ENCODE data around the gene NLRP13. TPM values are rescaled to one million over a fixed set of nuclear protein-coding genes. Genes with fewer than 3 reads are reported as not detected.
A peak's percentile ranks its signal among the peaks of the same experiment; 100 is the strongest.

NLRP13 gene
- total RNA-seq, 1 experiment from 2014 or later: not detected

- no peak overlapping the region for H3K4me3 ChIP-seq
- H3K36me3 ChIP-seq: no peaks in the 10 kb centered on the region
- H3K9me3 ChIP-seq: no peaks in the 10 kb centered on the region
- peak; percentile 7 for DNase-seq
- no peaks in the 10 kb centered on the region for H3K27me3 ChIP-seq
Observed at GRCh38 chr19:55913643-55914268, 18.4 kb downstream of the NLRP13 start.

- DNase-seq: no peak
- Histone ChIP-seq H3K36me3 (no peaks in the 10 kb centered on the region), H3K4me3 (no peak overlapping the region), H3K9me3 (no peaks in the 10 kb centered on the region), H3K27me3 (no peaks in the 10 kb centered on the region)
Observed at GRCh38 chr19:55912916-55913315, 19.2 kb downstream of the NLRP13 start.

GRCh38 chr19:55909801-55910200 lies 22.3 kb downstream of the NLRP13 start:
- DNase-seq: no peak
- no peak overlapping the region for H3K4me3 ChIP-seq
- no peaks in the 10 kb centered on the region for H3K27me3 ChIP-seq
- no peaks in the 10 kb centered on the region for H3K36me3 ChIP-seq
- no peaks in the 10 kb centered on the region for H3K9me3 ChIP-seq

- Histone ChIP-seq H3K27me3 (no peaks in the 10 kb centered on the region), H3K4me3 (no peak overlapping the region), H3K36me3 (no peaks in the 10 kb centered on the region), H3K9me3 (no peaks in the 10 kb centered on the region)
- no peak for DNase-seq
Observed at GRCh38 chr19:55907746-55908145, 24.4 kb downstream of the NLRP13 start.

GRCh38 chr19:55907286-55907685 lies 24.9 kb downstream of the NLRP13 start:
- Histone ChIP-seq H3K36me3 (no peaks in the 10 kb centered on the region), H3K9me3 (no peaks in the 10 kb centered on the region), H3K27me3 (no peaks in the 10 kb centered on the region), H3K4me3 (no peak overlapping the region)
- DNase-seq: no peak

GRCh38 chr19:55902080-55902751 lies 29.9 kb downstream of the NLRP13 start:
- no peaks in the 10 kb centered on the region for H3K36me3 ChIP-seq
- no peaks in the 10 kb centered on the region for H3K27me3 ChIP-seq
- H3K4me3 ChIP-seq: no peak overlapping the region
- no peaks in the 10 kb centered on the region for H3K9me3 ChIP-seq
- DNase-seq: no peak

- DNase-seq: no peak
- Histone ChIP-seq H3K36me3 (no peaks in the 10 kb centered on the region), H3K4me3 (no peak overlapping the region), H3K9me3 (no peaks in the 10 kb centered on the region), H3K27me3 (no peaks in the 10 kb centered on the region)
Observed at GRCh38 chr19:55901369-55902079, 30.6 kb downstream of the NLRP13 start.

GRCh38 chr19:55898911-55899310 lies 33.2 kb downstream of the NLRP13 start:
- no peaks in the 10 kb centered on the region for H3K36me3 ChIP-seq
- no peak for DNase-seq
- no peaks in the 10 kb centered on the region for H3K9me3 ChIP-seq
- no peak overlapping the region for H3K4me3 ChIP-seq
- H3K27me3 ChIP-seq: no peaks in the 10 kb centered on the region

- no peak overlapping the region for H3K4me3 ChIP-seq
- H3K9me3 ChIP-seq: no peaks in the 10 kb centered on the region
- DNase-seq: no peak
- no peaks in the 10 kb centered on the region for H3K27me3 ChIP-seq
- H3K36me3 ChIP-seq: no peaks in the 10 kb centered on the region
Observed at GRCh38 chr19:55882626-55883025, 49.5 kb downstream of the NLRP13 start.

- no peak overlapping the region for H3K4me3 ChIP-seq
- no peaks in the 10 kb centered on the region for H3K27me3 ChIP-seq
- H3K9me3 ChIP-seq: no peaks in the 10 kb centered on the region
- H3K36me3 ChIP-seq: no peaks in the 10 kb centered on the region
- DNase-seq: no peak
Observed at GRCh38 chr19:55877211-55877610, 54.9 kb downstream of the NLRP13 start.

GRCh38 chr19:55870736-55871135 lies 61.4 kb downstream of the NLRP13 start:
- DNase-seq: no peak

GRCh38 chr19:55867101-55867500 lies 65.0 kb downstream of the NLRP13 start:
- no peak for DNase-seq
- Histone ChIP-seq H3K9me3 (no peaks in the 10 kb centered on the region), H3K27me3 (no peaks in the 10 kb centered on the region), H3K4me3 (no peak overlapping the region), H3K36me3 (no peaks in the 10 kb centered on the region)

More at GRCh38 chr19:55870736-55871135, 61.4 kb downstream of the NLRP13 start:
- Histone ChIP-seq H3K9me3 (no peaks in the 10 kb centered on the region), H3K27me3 (no peaks in the 10 kb centered on the region), H3K4me3 (no peak overlapping the region), H3K36me3 (no peaks in the 10 kb centered on the region)

- Histone ChIP-seq H3K4me3 (no peak overlapping the region), H3K9me3 (no peaks in the 10 kb centered on the region), H3K36me3 (no peaks in the 10 kb centered on the region), H3K27me3 (no peaks in the 10 kb centered on the region)
- no peak for DNase-seq
Observed at GRCh38 chr19:55866521-55866920, 65.6 kb downstream of the NLRP13 start.

GRCh38 chr19:55858969-55859368 lies 73.2 kb downstream of the NLRP13 start:
- no peak for DNase-seq
- Histone ChIP-seq H3K4me3 (no peak overlapping the region), H3K9me3 (no peaks in the 10 kb centered on the region), H3K36me3 (no peaks in the 10 kb centered on the region), H3K27me3 (no peaks in the 10 kb centered on the region)

GRCh38 chr19:55858401-55858800 lies 73.7 kb downstream of the NLRP13 start:
- Histone ChIP-seq H3K27me3 (no peaks in the 10 kb centered on the region), H3K4me3 (no peak overlapping the region), H3K9me3 (no peaks in the 10 kb centered on the region), H3K36me3 (no peaks in the 10 kb centered on the region)
- no peak for DNase-seq

GRCh38 chr19:55857974-55858373 lies 74.2 kb downstream of the NLRP13 start:
- no peak for DNase-seq
- H3K4me3 ChIP-seq: no peak overlapping the region
- H3K36me3 ChIP-seq: no peaks in the 10 kb centered on the region
- H3K27me3 ChIP-seq: no peaks in the 10 kb centered on the region
- no peaks in the 10 kb centered on the region for H3K9me3 ChIP-seq

- Histone ChIP-seq H3K9me3 (no peaks in the 10 kb centered on the region), H3K27me3 (no peaks in the 10 kb centered on the region), H3K36me3 (no peaks in the 10 kb centered on the region), H3K4me3 (no peak overlapping the region)
- DNase-seq: no peak
Observed at GRCh38 chr19:55857149-55857548, 75.0 kb downstream of the NLRP13 start.

- no peaks in the 10 kb centered on the region for H3K9me3 ChIP-seq
- no peak for DNase-seq
- no peaks in the 10 kb centered on the region for H3K36me3 ChIP-seq
- no peaks in the 10 kb centered on the region for H3K27me3 ChIP-seq
- H3K4me3 ChIP-seq: no peak overlapping the region
Observed at GRCh38 chr19:55855160-55855559, 77.0 kb downstream of the NLRP13 start.

Measured in MG63 (cell line).